B cell (primary cell): ENCODE data around the gene CACNA2D1.

ENCODE experiments used
- EZH2 ChIP-seq: IDR thresholded peaks from 2 replicates; pipeline ENCODE4 v1.6.1; 2012; ENCODE audit warnings: borderline replicate concordance, low read depth, mild to moderate bottlenecking, moderate library complexity, low read length; ENCODE audit not compliant: insufficient read depth, poor library complexity, severe bottlenecking
- TF ChIP-seq, protein P1 (sequence below): fragments of 200-600 bp; IDR thresholded peaks from one replicate; pipeline ENCODE4 v1.8.0; 2022; ENCODE audit warnings: antibody characterized with exemption, mild to moderate bottlenecking

DNA sequence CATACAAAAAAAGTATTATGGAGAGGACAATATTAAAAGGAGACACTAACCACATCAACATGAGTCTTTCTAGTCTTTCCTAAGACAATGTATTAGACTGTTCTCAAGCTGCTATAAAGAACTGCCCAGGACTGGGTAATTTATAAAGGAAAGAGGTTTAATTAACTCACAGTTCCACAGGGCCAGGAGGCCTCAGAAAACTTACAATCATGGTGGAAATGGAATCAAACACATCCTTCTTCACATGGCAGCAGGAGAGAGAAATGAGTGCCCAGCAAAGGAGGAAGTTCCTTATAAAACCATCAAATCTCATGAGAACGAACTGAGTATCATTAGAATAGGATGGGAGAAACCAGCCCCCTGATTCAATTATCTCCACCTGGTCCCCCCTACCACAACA is 25.7 kb downstream of the CACNA2D1 start:
- no peak for TF ChIP-seq EZH2
- TF ChIP-seq, protein P1, sequence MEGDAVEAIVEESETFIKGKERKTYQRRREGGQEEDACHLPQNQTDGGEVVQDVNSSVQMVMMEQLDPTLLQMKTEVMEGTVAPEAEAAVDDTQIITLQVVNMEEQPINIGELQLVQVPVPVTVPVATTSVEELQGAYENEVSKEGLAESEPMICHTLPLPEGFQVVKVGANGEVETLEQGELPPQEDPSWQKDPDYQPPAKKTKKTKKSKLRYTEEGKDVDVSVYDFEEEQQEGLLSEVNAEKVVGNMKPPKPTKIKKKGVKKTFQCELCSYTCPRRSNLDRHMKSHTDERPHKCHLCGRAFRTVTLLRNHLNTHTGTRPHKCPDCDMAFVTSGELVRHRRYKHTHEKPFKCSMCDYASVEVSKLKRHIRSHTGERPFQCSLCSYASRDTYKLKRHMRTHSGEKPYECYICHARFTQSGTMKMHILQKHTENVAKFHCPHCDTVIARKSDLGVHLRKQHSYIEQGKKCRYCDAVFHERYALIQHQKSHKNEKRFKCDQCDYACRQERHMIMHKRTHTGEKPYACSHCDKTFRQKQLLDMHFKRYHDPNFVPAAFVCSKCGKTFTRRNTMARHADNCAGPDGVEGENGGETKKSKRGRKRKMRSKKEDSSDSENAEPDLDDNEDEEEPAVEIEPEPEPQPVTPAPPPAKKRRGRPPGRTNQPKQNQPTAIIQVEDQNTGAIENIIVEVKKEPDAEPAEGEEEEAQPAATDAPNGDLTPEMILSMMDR = no peak
